DOHH2 (cell line): ENCODE data around the gene IL22RA1.

ENCODE experiments used
- H3F3A ChIP-seq: fragments of 200-600 bp; sonication (generic), shearing (Covaris generic); 2 replicates; pipeline ENCODE4 v1.6.0; 2016; ENCODE audit warnings: antibody characterized with exemption, mild to moderate bottlenecking; ENCODE audit not compliant: control insufficient read depth, insufficient read depth
- H3K27ac ChIP-seq: fragments of 200-600 bp; sonication (generic); 2 replicates; pipeline ENCODE4 v1.5.1; 2014; ENCODE audit warnings: low read depth, mild to moderate bottlenecking, low read length, moderate library complexity
- H3K27me3 ChIP-seq: fragments of 200-600 bp; sonication (generic); 2 replicates; pipeline ENCODE4 v1.6.1; 2014; ENCODE audit warnings: mild to moderate bottlenecking, low read length, mixed read lengths; ENCODE audit not compliant: control insufficient read depth
- H3K36me3 ChIP-seq: fragments of 200-600 bp; sonication (generic); 2 replicates; pipeline ENCODE4 v1.6.1; 2014; ENCODE audit warnings: mild to moderate bottlenecking, low read length, moderate library complexity, mixed read lengths; ENCODE audit not compliant: control insufficient read depth
- H3K4me1 ChIP-seq: fragments of 200-600 bp; sonication (generic); 2 replicates; pipeline ENCODE4 v1.6.1; 2014; ENCODE audit warnings: mild to moderate bottlenecking, low read length, mixed read lengths; ENCODE audit not compliant: control insufficient read depth
- H3K4me2 ChIP-seq: fragments of 200-600 bp; sonication (generic); 2 replicates; pipeline ENCODE4 v1.6.0; 2014; ENCODE audit warnings: mild to moderate bottlenecking, low read length, moderate library complexity
- H3K4me3 ChIP-seq: fragments of 200-600 bp; sonication (generic); 2 replicates; pipeline ENCODE4 v1.5.1; 2014; ENCODE audit warnings: mild to moderate bottlenecking, low read length, mixed read lengths
- H3K79me2 ChIP-seq: fragments of 200-600 bp; sonication (generic); 2 replicates; pipeline ENCODE4 v1.6.1; 2014; ENCODE audit warnings: mild to moderate bottlenecking, low read length, mixed read lengths; ENCODE audit not compliant: control insufficient read depth
- H3K9me2 ChIP-seq: fragments of 200-600 bp; sonication (generic); replicated peaks from 2 replicates; pipeline ENCODE4 v1.6.1; 2014; ENCODE audit warnings: mild to moderate bottlenecking, low read length, mixed read lengths; ENCODE audit not compliant: control insufficient read depth
- H3K9me3 ChIP-seq: fragments of 200-600 bp; sonication (generic); 2 replicates; pipeline ENCODE4 v1.6.1; 2014; ENCODE audit warnings: antibody characterized with exemption, low read length, mixed read lengths; ENCODE audit not compliant: control insufficient read depth, insufficient read depth
- H4K20me1 ChIP-seq: fragments of 200-600 bp; sonication (generic); 2 replicates; pipeline ENCODE4 v1.6.0; 2014; ENCODE audit warnings: low read depth, mild to moderate bottlenecking, antibody characterized with exemption, low read length, moderate library complexity; ENCODE audit not compliant: control insufficient read depth, insufficient read depth
- CTCF ChIP-seq: fragments of 200-600 bp; sonication (generic); IDR thresholded peaks from one replicate; pipeline ENCODE4 v1.5.1; 2014; ENCODE audit warnings: antibody characterized with exemption, mild to moderate bottlenecking, low read depth, low read length; ENCODE audit not compliant: poor library complexity, severe bottlenecking
- EZH2phosphoT487 ChIP-seq: fragments of 200-600 bp; sonication (generic); IDR thresholded peaks from 2 replicates; pipeline ENCODE4 v1.6.1; 2017; ENCODE audit warnings: borderline replicate concordance, mild to moderate bottlenecking, antibody characterized with exemption, low read length, moderate library complexity, mixed read lengths

IL22RA1 gene

DNA sequence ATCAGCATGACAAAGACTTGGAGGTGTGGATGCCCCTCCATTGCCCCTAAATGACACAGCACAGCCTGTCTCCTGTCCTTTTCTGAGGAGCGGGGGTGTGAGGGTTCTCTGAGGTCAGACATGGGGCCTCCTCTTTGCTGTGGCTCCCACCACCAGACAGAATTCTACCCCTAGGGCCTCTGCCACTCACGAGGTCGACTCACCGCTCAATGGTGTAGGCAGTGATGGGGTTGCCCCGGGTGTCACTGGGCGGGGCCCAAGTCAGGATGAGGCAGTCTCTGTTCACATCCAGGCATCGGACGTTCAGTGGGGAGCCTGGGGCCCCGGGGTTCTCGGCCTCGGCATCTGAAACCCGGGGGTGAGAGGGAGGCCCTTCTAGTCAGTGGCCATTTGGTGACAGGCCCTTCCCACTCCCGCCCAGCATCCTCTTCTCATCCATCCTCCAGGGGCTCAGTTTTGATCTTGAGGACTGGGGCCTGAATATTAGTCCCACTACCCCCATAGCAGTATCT lies 50.9 kb downstream of the IL22RA1 start:
- Histone ChIP-seq H4K20me1 (no peaks in the 10 kb centered on the region), H3K4me3 (no peak overlapping the region), H3K79me2 (no peaks in the 10 kb centered on the region), H3K27ac (no peak overlapping the region), H3K4me1 (no peaks in the 10 kb centered on the region), H3K9me3 (no peaks in the 10 kb centered on the region), H3K36me3 (no peaks in the 10 kb centered on the region), H3K9me2 (no peaks in the 10 kb centered on the region), H3K27me3 (peaks cover 5% of the 10 kb centered on the region; the same call in 1 of the 2 replicates), H3K4me2 (no peak overlapping the region), H3F3A (no peaks in the 10 kb centered on the region)
- no peak for TF ChIP-seq CTCF
- TF ChIP-seq EZH2phosphoT487: no peak

GRCh38 chr1:24090736-24091135 lies 52.2 kb downstream of the IL22RA1 start:
- H4K20me1 ChIP-seq: no peaks in the 10 kb centered on the region
- H3K79me2 ChIP-seq: no peaks in the 10 kb centered on the region
- H3K9me2 ChIP-seq: no peaks in the 10 kb centered on the region
- no peaks in the 10 kb centered on the region for H3K9me3 ChIP-seq
- H3K36me3 ChIP-seq: no peaks in the 10 kb centered on the region
- H3K4me1 ChIP-seq: no peaks in the 10 kb centered on the region
- TF ChIP-seq CTCF (no peak), EZH2phosphoT487 (no peak)
- H3K4me2 ChIP-seq: no peak overlapping the region
- H3K27me3 ChIP-seq: peaks cover 6% of the 10 kb centered on the region
- no peaks in the 10 kb centered on the region for H3F3A ChIP-seq
- no peak overlapping the region for H3K27ac ChIP-seq
- H3K4me3 ChIP-seq: no peak overlapping the region

- Histone ChIP-seq H3K36me3 (no peaks in the 10 kb centered on the region), H3K27ac (no peak overlapping the region), H3K4me1 (no peaks in the 10 kb centered on the region), H3F3A (no peaks in the 10 kb centered on the region), H3K9me3 (no peaks in the 10 kb centered on the region), H4K20me1 (no peaks in the 10 kb centered on the region), H3K9me2 (no peaks in the 10 kb centered on the region), H3K4me3 (no peak overlapping the region), H3K4me2 (no peak overlapping the region), H3K27me3 (peaks cover 9% of the 10 kb centered on the region), H3K79me2 (no peaks in the 10 kb centered on the region)
- TF ChIP-seq EZH2phosphoT487 (no peak), CTCF (no peak)
Measured at GRCh38 chr1:24089743-24090555, 53.0 kb downstream of the IL22RA1 start.
